Activated CD8-positive, alpha-beta memory T cell treated with anti-CD3 and anti-CD28 coated beads for 1 hour (primary cell): ENCODE data around the gene MTARC2.
"Not testable (repeated sequence)": the region's sequence is repeated elsewhere in the genome, so short reads cannot be mapped to it uniquely, and the experiment has no call there.

Source experiments
- DNase-seq, 2 donors: peaks; one replicate each; pipeline ENCODE4 v3.0.0-alpha.2; 2020; ENCODE audit warnings: low read depth in 1 of 2; ENCODE audit errors: extremely low read depth in 1 of 2

The MTARC2 gene

DNA sequence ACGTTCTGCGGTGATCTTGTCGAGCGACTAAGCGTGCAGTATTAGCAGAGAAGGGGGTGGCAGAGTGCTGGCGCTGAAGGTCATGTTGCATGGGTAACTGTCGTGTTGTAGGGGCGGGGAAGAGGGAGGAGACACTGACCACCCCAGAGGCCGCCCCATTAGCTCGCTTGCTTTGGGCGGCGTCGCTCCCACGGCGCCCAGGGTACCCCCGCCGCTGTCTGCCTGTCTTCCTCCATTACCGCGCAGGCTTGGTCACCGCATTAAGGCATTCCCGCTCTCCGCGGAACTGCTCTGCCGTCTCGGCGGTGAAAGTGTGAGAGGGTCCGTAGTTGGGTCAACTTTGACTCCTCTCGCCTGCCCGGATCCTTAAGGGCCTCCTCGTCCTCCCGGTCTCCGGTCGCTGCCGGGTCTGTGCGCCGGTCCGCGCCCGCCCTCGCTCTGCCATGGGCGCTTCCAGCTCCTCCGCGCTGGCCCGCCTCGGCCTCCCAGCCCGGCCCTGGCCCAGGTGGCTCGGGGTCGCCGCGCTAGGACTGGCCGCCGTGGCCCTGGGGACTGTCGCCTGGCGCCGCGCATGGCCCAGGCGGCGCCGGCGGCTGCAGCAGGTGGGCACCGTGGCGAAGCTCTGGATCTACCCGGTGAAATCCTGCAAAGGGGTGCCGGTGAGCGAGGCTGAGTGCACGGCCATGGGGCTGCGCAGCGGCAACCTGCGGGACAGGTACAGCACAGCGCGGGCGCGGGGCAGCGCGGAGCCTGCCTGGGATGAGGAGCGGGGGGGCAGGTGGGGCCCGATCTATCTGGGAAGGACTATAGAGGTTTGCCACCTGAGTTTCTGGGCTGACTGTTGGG lies at the start of gene MTARC2:
MTARC2 (plus strand) TSS at position 234 of the 846 bp plus-strand sequence; CDS start at position 444, 210 bp downstream.
- no peak for DNase-seq

DNA sequence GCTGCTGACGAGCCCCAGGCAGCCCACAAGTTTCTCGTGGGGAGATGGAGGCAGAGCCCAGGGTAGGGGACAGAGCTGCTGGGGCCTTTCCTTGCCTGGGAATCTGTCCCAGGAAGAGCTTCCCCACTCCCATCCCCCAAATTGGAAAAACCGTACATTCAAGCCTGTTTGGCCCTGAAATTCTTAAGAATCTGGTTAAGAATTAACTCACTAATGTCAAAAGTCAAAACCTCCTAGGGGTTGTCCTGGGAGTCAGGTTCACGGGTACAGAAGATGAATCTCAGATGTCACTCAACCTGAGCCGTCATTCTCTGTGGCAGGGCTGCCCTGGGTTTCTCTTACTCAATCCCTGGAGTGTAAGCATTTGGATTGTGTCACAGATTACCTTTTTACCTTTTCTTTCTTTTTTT lies 49.5 kb upstream of the MTARC2 start:
- DNase-seq: no peak

DNA sequence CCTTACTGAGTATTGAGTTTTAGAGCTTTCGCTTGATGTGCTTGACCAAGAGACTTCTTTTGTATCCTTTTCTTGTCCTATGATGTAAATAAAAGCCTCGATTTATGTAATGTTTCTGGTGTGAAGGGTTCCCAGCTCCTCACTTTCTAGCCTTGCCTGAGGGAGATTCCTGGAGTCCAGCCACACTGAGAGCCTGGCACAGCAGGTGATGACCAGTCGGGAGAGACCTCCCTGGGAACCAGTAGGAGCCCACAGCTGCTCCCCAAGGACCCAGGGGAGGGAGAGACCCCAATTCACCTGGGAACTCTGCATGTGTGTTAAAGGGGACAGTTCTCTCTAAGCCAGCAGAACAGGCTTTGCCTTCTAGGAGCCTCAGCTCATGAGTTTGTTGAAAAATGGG lies 49.1 kb upstream of the MTARC2 start:
- no peak for DNase-seq

DNA sequence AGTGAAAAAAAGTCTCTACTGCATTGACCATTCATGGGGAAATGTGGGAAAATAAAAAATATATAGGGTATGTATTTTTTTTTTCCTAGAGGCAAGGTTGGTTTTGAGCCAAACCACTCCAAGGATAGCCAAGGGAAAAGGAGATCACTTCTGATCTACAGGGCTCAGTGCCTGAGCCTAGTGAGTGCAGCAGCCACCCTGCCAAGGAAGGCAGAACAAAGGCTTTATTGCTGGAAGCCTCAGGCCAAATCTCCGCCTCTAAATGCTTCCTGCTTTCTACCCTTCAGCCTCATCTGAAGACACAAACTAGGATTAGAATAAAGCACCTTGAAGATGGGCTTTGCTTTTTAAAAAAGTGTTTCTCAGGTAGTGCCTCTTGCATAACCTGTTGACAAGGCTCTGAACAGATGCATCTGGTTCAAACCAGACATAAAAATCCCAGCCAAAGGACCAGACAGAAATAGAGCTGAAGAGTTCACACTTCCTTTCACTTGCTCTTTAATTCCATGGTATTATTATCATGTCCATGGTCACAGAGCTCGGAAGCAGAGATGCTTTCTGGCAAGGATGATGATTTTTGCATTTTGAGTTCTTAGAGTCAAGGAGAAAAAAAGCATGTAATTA lies 47.5 kb upstream of the MTARC2 start:
- no peak for DNase-seq

DNA sequence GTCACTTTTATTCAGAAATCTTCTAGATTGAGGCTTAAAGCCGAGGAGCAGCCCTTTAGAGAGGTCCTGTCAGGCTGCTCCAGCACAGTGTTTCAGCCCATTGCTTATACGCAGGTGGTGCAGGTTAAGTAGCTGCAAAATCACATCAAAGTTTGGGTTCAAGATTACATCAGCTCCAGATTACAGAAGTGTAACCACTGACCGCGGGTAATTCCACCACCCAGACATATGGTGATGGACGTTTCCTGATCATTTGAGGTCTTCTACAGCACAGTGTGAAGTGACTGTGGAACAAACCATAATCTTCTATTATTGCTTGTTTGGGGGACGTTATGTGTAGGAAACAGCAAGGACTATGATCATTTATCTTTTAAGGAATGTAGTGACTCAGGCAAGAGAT lies 46.1 kb upstream of the MTARC2 start:
- DNase-seq: no peak

DNA sequence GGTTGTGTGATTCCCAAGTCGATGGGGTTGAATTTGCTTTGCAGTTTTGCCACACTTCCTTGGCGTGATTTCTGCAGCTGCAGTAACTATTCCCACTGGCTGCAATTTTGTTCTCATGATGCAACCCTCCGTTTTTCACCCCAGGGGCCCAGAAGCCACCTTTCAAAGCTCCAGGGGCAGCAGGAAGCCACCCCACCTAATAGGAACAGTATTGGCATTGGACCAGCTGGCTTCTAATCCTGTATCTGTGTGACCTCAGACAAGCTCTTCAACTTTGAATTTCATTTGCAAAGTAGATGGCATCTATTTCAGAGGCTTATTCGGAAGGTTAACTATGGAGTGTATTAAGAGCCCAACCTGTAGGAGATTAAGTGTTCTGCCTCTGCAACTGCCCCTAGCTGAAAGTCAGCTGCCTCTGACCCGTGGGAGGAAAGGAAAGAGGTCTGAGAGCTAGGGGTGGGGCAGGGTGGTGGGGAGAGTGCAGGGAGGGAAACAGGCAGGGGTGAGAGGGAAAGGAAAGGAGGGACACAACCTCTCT lies 45.3 kb upstream of the MTARC2 start:
- no peak for DNase-seq

DNA sequence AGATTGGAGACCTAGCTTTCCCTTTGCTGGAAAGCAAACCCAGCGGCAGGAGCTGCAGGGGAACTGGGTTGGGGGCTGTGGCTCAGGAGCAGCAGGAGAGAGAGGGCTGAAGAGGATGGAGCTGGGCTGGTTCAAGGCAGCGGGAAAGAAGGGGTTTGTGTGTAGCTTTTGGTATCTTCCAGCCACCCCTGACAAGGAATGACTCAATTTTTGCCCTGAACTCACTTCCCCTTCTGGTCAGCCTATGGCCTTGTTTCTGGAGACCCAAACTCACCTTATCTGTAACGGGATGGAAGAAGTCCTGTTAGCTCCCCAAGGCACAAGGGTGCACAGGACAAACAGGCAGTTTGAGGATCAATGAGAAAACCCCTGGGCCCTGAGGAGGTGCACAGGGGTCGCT lies 44.8 kb upstream of the MTARC2 start:
- no peak for DNase-seq

DNA sequence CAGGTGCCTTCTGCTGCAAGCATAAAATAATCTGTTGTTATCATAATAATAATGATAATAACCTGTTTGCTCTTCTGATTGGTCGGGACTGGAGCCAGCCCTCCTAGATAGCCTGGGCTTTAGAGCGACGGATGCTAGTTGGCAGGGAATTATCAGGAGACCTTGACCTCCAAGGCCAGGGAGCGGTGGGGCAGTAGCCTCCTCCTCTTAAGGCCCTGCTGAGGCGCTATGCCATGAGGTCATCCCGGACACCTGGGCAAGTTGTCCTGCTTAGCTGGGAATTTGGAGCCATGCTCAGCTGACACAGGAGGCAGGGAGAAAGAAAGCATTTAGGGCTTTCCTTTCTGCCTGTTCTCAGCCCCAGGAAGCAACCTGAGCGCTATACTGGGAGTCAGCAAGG lies 42.3 kb upstream of the MTARC2 start:
- DNase-seq: no peak

DNA sequence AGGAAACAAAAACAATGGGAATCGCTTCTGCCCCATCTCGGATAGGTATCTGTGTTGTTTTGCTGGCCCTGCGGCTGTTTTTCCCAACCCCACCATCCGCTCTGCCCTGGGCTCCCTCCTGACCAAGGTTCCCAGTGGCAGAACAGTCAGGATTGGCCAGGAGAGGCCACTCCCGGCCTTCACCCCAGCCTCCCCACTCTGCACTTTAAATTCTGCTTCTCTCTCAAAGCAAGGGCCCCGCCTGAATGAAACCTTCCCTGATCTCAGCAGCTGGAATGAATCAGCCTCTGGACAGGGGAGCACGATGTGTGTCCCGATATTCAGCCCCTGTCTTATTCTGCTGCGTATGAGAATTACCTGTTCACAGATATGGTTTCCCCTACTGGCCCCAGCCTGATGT lies 41.6 kb upstream of the MTARC2 start:
- DNase-seq: no peak

DNA sequence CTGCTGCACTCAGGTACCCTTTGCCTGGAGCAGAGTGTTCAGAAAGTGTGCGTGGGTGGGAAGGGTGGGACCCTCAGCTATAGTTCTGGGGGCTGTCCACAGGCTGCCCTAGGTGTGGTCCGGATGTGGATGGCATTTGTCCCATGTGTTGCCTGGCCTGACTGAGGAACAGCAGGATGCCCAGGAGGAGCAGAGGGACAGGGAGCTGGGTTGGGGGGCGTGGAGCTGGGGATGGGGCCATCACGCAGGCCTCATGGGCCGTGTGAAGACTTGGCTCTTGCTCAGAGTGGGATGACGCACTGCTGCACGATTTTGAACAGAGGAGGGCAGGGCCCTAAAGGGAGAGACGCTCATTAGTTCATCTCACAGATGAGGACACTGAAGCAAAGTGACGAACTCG lies 41.0 kb upstream of the MTARC2 start:
- no peak for DNase-seq

DNA sequence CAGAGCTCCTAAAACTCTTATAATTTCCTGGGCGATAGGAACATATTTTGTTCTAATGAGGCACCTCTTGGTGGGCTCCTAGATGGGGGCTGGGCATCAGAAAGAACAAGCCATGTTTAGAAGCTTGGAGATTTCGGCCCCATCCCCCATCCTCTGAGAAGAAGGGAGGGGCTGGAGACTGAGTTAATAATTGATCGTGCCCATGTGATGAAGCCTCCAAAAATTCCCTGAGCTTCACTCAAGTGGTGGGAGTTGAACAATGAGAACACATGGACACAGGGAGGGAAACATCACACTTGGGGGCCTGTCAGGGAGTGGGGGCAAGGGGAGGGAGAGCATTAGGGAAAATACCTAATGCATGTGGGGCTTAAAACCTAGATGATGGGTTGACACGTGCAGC lies 39.9 kb upstream of the MTARC2 start:
- DNase-seq: no peak

DNA sequence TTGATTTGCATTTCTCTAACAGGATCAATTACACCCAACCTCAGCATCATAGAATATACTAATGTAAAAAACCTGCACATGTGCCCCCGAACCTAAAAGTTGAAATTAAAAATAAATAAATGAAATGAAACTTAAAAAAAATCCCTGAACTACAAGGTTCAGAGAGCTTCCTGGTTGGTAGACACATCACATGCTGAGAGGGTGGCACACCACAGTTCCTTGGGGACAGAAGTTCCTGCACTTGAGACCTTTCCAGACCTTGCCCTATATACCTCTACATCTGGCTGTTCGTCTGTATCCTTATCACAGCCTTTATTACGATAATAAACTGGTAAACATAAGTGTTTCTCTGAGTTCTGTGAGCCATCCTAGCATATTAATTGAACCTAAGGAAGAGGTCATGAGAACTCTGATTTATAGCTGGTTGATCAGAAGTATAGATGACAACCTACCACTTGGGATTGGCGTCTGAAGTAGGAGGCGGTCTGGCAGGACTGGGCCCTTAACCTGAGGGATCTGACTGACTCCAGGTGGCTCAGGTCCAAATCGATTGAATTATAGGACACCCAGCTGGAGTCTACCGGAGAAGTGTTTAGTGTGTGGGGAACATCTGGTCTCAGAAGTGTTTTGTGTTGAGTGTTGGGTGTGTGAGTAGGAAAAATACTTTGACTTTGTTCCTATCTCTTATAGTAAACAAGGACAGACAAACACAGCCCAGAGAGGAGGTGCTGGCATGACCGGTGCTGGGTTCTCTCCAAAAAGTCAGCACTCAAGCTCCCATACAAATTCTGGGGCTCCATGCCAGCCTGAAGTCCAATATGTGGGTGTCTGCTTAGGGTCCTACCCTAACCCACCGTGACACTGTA lies 39.0 kb upstream of the MTARC2 start:
- no peak for DNase-seq

DNA sequence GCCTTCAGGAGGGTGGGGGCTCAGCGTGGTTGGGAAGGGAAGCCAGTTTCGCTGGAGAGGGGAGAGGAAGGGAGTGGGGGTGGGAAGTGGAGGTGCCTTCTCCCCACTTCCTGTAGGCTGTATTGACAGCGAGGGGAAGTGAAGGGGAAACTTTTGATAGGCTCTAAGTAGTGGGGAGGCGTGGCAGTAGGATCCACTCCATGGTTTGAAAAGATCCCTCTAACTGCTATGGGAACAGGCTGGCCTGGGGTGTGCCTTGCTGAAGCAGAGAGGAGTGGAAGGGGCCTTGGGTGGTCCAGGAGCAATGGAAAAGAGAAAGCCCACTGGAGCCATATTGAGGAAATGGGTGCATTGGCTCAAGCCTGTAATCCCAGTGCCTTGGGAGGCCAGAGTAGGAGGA lies 37.8 kb upstream of the MTARC2 start:
- DNase-seq: no peak

DNA sequence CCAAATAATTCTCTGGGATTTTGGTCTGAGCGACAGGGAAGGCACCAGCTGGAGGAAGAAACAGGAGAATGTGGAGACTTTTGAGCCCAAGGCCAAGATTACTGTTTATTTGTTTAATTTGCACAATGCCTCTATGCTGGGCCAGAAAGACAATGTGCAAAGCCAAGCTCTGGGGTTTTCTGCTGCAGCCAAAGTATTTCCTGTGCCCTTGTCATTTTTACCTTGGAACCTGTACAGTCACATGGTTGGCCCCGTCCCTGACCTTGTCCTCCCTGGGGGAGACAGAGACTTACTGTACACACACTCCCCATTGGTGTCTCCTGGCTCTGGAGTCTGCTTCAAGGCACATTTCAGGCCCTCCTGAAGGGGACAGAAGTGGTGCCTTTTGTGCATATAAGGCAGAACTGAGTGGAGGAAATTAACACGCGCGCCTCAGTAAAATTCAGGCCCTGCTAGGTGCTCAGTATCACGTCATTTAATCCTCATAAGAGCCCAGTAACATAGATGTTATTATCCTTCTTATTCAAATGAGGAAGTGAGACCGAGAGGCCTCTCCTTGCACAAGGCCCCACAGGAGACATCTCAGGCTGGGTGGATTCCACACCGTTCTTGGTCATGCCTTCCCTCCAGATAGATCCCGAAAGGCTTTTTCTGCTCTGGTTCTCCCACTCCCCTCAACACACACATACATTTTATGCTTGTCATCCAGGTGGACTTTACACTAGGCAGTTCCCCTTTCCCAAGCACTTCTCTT lies 36.9 kb upstream of the MTARC2 start:
- DNase-seq: no peak

DNA sequence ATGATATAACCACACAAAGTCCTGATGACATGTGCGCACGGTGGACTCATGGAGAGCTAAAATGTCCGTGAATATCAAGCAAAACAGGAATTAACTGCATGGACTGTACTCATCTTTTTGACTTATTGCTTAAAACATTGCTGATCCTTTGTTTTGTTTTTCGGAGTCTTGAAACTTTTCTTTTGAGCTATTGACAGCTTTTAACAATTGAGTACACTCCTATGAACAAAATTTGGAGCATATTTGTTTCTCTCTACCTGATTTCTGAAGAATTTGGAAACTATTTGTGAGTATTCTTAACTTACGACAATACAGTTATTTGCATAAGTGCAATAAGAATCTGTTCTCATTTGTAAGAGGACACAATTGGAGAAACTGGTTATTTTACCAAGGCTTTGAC lies 32.1 kb upstream of the MTARC2 start:
- not testable (repeated sequence) for DNase-seq

DNA sequence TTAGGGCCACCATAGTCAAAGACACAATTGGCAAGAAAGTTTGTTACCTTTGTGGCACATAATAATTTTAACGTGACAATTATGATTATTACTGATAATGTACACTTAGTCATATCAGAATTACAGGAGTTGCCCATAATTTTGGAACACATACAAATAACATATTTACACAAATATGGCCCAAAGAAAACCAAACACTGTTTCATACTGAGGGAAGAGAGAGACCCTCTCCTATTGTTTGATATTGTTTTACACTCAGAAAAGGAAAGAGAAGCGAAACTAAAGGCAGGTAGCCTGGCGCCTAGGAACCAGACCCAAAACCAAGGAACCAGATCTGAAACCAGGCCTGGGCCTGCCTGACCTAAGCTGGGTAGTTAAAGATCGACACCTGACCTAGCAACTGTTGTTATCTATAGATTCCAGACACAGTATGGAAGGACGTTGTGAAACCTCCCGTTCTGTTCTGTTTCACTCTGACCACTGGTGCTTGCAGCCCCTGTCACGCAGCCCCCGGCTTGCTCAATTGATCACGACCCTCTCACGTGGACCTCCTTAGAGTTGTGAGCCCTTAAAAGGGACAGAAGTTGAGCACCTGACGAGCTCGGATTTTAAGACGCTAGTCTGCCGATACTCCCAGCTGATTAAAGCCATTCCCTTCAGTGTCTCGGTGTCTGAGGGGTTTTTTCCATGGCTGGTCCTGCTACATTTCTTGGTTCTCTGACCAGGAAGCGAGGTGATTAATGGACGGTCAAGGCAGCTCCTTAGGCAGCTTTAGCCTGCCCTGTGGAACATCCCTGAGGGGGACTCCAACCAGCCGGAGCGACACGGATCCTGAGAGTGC lies 30.1 kb upstream of the MTARC2 start:
- no peak for DNase-seq

DNA sequence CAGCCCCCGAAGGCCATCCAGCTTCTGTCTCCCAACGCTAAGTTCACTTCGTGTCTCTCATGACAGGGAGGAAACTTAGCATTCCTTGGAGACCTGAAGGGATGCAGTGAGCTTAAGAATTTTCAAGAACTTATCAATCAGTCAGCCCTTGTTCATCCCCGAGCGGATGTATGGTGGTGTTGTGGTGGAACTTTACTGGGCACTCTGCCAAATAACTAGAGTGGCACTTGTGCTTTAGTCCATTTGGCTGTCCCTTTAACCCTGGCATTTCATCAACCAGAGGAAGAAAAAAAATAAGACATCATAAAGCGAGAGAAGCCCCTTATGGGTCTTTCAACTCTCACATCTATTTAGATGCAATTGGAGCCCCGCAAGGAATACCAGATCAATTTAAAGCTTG lies 26.9 kb upstream of the MTARC2 start:
- not testable (repeated sequence) for DNase-seq

DNA sequence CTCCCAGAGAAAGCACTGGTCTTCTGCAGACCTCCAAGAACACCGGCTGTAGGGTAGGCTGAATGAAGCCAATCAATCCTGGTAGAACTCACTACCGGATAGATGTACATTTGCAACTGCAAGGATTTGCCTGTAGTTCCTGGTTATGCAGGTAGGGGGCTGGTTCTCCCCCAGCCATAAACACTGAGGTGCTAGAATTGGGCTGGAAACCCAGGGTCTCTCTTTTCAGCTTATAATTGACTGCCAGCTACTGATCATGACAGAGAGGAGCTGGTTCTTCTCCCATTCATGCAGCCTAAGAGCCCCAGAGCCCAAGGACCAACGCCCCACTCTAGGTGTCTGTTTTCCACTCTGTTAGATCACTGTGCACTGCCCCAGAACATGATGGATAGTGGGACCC lies 21.5 kb upstream of the MTARC2 start:
- no peak for DNase-seq

DNA sequence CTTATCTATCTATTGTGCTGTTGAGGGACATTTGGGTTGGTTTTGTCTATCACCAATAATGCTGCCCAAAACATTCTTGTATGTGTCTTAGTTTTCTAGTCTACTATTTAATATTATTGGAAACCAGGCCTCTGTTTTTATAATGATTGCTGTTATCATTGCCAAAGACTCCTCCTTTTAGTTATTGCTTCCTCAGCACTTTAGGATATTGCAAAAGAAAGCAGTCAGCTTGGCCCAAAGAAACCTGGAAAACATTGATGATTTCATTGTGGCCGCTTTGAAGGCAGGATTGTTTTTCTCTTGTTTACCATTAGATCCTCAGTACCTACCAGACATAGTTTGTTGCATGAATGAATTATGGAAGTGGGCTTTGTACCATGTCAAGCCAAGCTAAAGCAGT lies 20.6 kb upstream of the MTARC2 start:
- no peak for DNase-seq

DNA sequence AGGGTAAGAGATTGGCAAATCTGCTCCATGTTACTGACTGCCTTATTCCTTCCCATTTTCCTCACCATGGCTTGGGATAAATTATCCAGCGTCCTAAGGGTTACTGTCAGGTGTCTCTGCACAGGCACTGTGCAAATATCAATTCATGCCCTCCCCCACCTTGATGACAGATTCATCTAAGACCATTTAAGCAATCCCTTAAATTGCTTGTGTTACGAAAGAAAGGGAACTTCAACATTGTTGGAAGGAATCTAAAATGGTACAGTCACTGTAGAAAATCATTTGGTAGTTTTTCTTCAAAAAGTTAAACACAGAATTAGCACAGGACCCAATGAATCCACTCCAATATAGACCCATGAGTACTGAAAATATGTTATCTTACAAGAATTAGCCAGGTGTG lies 17.6 kb upstream of the MTARC2 start:
- DNase-seq: no peak
